Measurements from ENCODE around the gene MAGEB17. TPM values are rescaled to one million over a fixed set of nuclear protein-coding genes. Genes with fewer than 3 reads are reported as not detected.
"Not testable (repeated sequence)": the region's sequence is repeated elsewhere in the genome, so short reads cannot be mapped to it uniquely, and the experiment has no call there.

MAGEB17 gene
- total RNA-seq, 1 donor = not detected

DNA sequence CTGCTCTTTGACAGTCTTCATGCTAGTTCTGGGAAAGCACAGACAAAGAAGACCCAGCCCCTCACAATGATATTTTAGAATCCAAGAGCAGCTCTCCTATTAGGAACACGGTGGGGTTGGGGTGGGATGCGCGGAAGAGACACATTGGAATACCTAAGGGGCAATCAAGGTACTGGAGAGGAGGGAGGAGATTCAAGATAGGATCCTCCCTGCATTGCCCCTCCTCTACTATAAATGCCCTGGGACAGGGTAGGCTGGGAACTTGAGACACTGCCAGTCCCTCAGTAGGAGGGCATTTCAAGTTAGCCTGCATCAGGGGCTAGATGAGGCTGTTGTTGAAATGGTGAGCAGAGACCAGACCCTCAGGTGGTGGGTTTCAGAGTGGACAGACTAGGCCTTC, 5.1 kb downstream of the MAGEB17 start:
- Histone ChIP-seq H3K4me3 (ENCODE audit: insufficient read depth, low read length) (no peak overlapping the region), H3K27ac (ENCODE audit: low read depth, low read length) (no peak overlapping the region), H3K79me2 (ENCODE audit: insufficient read depth, low read length) (no peaks in the 10 kb centered on the region), H3K9me3 (ENCODE audit: low read depth, low read length) (no peaks in the 10 kb centered on the region), H3K27me3 (ENCODE audit: insufficient read depth, low read length) (peaks cover 3% of the 10 kb centered on the region), H3K4me1 (ENCODE audit: insufficient read depth, low read length) (no peaks in the 10 kb centered on the region), H4K20me1 (ENCODE audit: insufficient read depth, low read length) (no peaks in the 10 kb centered on the region), H2AFZ (ENCODE audit: low read length) (no peak overlapping the region), H3K4me2 (ENCODE audit: insufficient read depth, low read length) (no peak overlapping the region), H3K36me3 (ENCODE audit: insufficient read depth, low read length) (no peaks in the 10 kb centered on the region)
- TF ChIP-seq, protein P1, sequence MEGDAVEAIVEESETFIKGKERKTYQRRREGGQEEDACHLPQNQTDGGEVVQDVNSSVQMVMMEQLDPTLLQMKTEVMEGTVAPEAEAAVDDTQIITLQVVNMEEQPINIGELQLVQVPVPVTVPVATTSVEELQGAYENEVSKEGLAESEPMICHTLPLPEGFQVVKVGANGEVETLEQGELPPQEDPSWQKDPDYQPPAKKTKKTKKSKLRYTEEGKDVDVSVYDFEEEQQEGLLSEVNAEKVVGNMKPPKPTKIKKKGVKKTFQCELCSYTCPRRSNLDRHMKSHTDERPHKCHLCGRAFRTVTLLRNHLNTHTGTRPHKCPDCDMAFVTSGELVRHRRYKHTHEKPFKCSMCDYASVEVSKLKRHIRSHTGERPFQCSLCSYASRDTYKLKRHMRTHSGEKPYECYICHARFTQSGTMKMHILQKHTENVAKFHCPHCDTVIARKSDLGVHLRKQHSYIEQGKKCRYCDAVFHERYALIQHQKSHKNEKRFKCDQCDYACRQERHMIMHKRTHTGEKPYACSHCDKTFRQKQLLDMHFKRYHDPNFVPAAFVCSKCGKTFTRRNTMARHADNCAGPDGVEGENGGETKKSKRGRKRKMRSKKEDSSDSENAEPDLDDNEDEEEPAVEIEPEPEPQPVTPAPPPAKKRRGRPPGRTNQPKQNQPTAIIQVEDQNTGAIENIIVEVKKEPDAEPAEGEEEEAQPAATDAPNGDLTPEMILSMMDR (IDR thresholded peaks at IDR 0.05; ENCODE audit: extremely low read depth, low read depth, low read length) = no peak
- no peak for DNase-seq (ENCODE audit: insufficient read length, low spot score, missing footprints)

DNA sequence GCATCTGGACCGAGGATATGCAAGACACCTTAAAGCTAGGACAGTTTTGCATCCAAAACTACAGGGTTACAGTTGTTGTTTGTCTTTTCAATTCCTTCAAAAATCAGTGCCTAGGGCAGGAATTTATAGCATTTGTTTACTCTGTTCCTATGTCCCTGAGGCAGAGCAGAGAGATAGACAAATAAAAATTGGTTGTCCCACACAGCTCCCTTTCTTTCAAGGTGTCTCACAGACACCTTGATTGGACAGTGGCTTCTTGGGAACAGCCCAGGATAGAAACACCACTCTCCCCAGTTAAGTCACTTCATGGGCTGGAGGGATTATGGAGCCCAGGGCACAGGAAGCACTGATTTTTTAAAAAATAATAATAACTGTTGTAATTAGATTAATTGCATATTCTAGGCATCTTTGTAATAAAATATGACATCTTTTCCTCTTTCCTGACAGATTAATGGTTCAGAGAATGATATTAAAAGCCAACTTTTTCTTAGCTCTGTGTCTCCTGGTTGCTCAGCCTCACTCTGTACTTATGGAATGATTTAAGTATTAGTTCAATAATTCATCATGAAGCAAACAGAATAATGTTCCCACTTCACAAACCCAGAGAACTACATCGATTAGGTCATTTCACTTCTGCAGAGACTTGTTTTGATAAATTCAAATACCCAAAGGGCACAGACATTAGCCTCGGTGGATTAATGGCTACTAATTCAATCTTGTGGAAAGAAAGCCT, 8.2 kb downstream of the MAGEB17 start:
- H3K9me3 ChIP-seq (ENCODE audit: low read depth, low read length) = no peaks in the 10 kb centered on the region
- H3K4me3 ChIP-seq (ENCODE audit: insufficient read depth, low read length) = no peak overlapping the region
- H3K4me2 ChIP-seq (ENCODE audit: insufficient read depth, low read length) = no peak overlapping the region
- H3K79me2 ChIP-seq (ENCODE audit: insufficient read depth, low read length) = no peaks in the 10 kb centered on the region
- H4K20me1 ChIP-seq (ENCODE audit: insufficient read depth, low read length) = no peaks in the 10 kb centered on the region
- no peaks in the 10 kb centered on the region for H3K4me1 ChIP-seq (ENCODE audit: insufficient read depth, low read length)
- peaks cover 2% of the 10 kb centered on the region for H3K27me3 ChIP-seq (ENCODE audit: insufficient read depth, low read length)
- TF ChIP-seq, protein P1 (IDR thresholded peaks at IDR 0.05; ENCODE audit: extremely low read depth, low read depth, low read length) = no peak
- H3K36me3 ChIP-seq (ENCODE audit: insufficient read depth, low read length) = no peaks in the 10 kb centered on the region
- no peak overlapping the region for H3K27ac ChIP-seq (ENCODE audit: low read depth, low read length)
- DNase-seq (ENCODE audit: insufficient read length, low spot score, missing footprints) = no peak
- no peak overlapping the region for H2AFZ ChIP-seq (ENCODE audit: low read length)

DNA sequence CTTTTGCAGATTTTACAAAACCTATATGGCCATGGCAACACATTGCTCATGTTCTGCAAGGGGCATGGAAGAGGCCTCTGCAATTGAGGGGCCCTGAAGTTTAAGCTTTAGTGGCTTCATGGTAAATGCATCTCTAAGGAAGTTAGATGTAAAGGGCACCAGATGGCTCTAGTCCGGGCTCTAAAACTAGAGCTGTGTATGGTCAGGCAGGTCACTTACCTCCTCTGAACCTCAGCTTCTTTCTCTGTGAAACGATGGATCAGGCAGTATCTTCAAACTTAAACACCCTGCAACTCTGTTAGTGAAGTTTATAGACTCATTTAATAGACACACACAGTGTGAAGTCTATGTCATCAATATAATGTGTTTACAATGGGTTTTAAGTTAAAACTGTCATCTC, 10.0 kb downstream of the MAGEB17 start:
- H3K4me3 ChIP-seq (ENCODE audit: insufficient read depth, low read length) = no peak overlapping the region
- no peak overlapping the region for H3K27ac ChIP-seq (ENCODE audit: low read depth, low read length)
- H3K36me3 ChIP-seq (ENCODE audit: insufficient read depth, low read length) = no peaks in the 10 kb centered on the region
- no peaks in the 10 kb centered on the region for H3K79me2 ChIP-seq (ENCODE audit: insufficient read depth, low read length)
- no peaks in the 10 kb centered on the region for H3K27me3 ChIP-seq (ENCODE audit: insufficient read depth, low read length)
- H2AFZ ChIP-seq (ENCODE audit: low read length) = no peak overlapping the region
- H3K4me2 ChIP-seq (ENCODE audit: insufficient read depth, low read length) = no peak overlapping the region
- no peaks in the 10 kb centered on the region for H3K9me3 ChIP-seq (ENCODE audit: low read depth, low read length)
- no peaks in the 10 kb centered on the region for H3K4me1 ChIP-seq (ENCODE audit: insufficient read depth, low read length)
- TF ChIP-seq, protein P1 (IDR thresholded peaks at IDR 0.05; ENCODE audit: extremely low read depth, low read depth, low read length) = no peak
- no peaks in the 10 kb centered on the region for H4K20me1 ChIP-seq (ENCODE audit: insufficient read depth, low read length)
- no peak for DNase-seq (ENCODE audit: insufficient read length, low spot score, missing footprints)

DNA sequence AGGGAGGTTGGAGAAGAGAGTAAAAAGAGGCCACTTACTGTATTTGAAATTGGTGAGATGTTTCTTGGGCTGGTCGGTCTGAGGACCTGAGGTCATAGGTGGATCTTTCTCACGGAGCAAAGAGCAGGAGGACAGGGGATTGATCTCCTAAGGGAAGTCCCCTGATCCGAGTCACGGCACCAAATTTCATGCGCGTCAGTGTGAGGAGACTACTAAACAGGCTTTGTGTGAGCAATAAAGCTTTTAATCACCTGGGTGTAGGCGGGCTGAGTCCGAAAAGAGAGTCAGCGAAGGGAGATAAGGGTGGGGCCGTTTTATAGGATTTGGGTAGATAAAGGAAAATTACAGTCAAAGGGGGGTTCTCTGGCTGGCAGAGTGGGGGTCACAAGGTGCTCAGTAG, 16.6 kb downstream of the MAGEB17 start:
- H3K4me3 ChIP-seq (ENCODE audit: insufficient read depth, low read length); H2AFZ ChIP-seq (ENCODE audit: low read length); H3K9me3 ChIP-seq (ENCODE audit: low read depth, low read length); H3K79me2 ChIP-seq (ENCODE audit: insufficient read depth, low read length); H4K20me1 ChIP-seq (ENCODE audit: insufficient read depth, low read length); H3K27ac ChIP-seq (ENCODE audit: low read depth, low read length); H3K27me3 ChIP-seq (ENCODE audit: insufficient read depth, low read length); H3K36me3 ChIP-seq (ENCODE audit: insufficient read depth, low read length); H3K4me2 ChIP-seq (ENCODE audit: insufficient read depth, low read length); DNase-seq (ENCODE audit: insufficient read length, low spot score, missing footprints): not testable (repeated sequence)
- H3K4me1 ChIP-seq (ENCODE audit: insufficient read depth, low read length) = peaks cover 22% of the 10 kb centered on the region

Measured in osteoblast (primary cell).